Activated CD4-positive, alpha-beta T cell treated with anti-CD3 and anti-CD28 coated beads for 24 hours (primary cell): Measurements from ENCODE around the gene GRIK4.

Experiments
- DNase-seq, 2 donors: peaks; one replicate each; pipeline ENCODE4 v3.0.0-alpha.2; 2020; ENCODE audit warnings: low read depth in 2 of 2

The GRIK4 gene

DNA sequence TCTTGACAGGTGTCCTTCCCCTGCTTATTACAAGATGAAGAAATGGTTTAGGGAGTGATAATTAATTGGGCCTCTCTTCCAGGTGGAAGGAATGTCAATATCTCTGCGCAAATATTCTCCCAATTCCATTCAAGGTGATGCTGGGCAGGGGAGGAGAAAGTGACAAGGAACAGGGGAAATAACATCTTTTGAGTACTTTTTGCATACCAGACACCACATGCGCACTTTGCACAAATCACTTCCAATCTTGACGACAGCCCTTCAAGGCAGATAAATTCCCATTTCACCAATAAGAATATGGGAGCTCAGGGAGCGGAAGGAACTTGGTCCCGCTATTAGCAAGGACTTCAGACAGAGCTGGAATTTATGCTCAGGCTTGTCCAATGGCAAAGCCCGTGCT is 367.2 kb downstream of the GRIK4 start:
- DNase-seq: no peak

DNA sequence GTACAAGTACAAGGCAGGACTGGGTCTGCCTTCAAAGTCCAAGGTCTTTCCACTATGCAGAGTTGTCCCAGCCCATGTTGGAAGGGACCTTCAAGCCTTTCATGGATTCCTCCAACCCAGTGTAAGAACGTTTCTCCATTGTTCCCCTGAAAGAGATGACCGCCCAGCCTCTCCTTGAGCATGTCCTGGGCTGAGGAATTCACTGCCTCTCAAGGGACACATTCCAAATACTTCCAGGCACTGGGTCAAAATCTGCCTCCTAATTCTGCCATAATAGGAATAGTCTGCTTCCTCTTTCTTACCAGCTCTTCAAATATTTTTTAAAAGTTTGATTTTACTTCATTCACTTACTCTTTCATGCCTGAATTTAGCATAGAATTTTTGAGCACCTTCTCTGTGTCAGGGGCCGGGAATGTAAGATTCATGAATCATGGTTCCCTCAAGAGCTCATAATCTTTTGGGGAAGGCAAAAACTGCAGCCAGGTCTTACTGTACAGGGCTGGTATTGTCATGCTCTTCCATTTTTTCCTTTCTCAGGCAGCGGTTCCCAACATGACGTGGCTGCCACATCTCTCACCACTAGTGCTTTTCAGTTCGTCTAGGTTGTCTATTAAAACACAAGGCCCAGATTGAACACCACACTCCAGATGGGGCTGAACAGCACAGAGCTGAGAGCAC is 369.1 kb downstream of the GRIK4 start:
- DNase-seq: no peak

DNA sequence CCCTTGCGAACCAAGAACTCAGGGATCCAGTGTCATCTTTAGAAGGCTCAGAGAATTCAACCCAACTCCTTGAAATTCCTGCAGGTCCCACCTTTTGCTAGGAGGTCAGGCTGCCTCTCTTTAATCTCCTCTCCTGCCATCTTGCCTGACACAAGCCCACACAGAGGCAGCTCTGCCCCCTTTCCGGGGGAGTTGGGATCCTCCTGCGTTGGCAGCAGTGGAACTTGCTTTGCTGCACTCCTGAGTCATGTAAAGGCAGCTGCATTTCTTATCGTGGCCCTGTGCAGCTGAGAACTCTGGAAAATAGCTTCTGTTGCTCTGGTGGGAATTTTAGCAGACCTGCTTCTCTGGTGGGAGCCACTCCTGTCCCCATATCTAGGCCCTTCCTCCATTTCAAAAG is 370.0 kb downstream of the GRIK4 start:
- no peak for DNase-seq

DNA sequence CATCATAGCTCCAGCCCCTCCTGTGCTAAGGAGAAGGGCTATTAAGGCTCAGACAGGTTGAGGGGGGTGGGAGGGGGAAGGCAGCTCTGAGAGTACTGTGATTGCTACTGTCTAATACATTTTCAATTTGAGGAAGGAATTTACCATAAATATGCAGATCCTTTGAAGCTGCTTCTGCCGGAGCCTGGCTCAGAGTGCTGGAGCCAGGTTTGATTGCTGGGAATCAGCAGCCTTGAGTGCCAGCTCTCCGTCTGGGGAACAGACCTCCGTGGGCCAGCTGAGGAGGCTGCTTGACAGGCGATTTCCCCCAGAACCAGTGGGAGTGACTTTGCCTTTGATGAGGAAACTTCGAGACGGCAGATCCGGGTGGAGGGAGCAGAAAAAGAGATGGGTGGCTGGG is 370.6 kb downstream of the GRIK4 start:
- DNase-seq: no peak

DNA sequence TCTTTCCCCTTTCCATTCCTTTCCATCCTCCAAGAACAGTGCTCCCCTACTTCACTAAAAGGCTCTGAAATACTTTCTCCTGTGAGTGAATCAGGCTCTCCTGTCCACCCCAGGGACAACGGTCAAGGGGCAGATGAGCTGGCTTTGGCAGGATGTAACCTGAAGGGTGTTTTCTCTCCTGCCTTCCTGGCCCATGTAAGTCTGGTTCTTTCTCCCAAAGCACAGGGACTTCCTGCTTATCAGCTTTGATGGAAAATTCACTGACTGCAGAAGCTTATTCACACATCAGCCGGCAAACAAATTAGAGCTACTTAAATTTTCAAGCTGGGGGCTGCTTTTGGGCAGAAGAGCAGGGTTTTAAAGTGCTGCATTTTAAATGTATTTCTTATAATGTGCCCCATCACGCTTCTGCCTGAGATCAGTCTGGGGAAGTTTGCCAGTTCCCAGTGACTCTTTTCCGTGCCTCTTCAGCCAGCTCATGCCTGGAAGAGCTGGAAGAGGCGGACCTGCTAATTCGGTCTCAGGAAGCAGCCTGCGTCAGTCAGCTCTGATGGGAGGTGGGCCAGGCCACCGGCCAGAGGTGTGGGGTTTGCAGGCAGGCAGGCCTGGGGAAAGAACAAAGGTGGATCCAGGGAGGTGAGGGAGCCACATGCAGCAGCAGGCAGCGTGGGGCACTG is 372.0 kb downstream of the GRIK4 start:
- no peak for DNase-seq

DNA sequence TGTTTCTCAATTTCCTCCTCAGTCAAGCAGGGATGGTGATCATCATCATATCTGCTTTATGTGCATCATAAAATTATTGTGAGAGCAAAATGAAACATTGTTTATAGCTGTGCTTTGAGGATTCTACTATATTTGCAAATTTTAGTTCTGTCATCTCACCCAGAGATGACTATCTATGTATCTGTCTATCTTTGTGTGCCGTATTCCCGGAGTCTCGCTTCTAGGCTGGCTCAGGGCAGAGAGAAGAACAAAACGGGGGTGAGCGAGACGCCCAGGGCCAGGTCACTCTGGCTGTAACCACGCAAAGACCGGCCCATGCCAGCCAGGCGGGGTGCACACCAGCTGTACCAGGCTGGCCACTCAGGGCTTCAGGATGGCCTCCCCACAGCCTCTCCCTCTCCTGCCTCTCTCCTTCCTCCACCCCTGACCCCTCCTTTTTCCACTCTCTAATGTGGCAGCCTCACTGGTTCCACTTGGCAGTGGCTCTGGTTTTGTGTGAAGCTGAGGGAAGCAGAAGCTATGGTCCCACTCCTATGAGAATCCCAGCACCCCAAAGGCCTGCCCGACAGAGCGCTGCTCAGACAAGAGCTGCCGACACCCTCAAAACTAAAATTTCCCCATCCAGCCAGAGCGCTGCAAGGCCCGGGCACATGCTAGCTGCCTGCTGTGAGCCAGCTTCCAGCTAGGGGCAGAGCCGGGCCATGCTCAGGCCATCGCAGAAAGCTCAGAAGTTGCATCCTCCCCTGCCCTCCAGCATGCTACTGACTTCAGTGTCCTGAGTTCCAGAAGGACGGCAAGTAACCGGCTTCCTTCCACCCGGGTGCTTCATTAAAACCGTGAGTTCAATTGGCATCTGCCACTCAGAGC is 372.8 kb downstream of the GRIK4 start:
- no peak for DNase-seq

DNA sequence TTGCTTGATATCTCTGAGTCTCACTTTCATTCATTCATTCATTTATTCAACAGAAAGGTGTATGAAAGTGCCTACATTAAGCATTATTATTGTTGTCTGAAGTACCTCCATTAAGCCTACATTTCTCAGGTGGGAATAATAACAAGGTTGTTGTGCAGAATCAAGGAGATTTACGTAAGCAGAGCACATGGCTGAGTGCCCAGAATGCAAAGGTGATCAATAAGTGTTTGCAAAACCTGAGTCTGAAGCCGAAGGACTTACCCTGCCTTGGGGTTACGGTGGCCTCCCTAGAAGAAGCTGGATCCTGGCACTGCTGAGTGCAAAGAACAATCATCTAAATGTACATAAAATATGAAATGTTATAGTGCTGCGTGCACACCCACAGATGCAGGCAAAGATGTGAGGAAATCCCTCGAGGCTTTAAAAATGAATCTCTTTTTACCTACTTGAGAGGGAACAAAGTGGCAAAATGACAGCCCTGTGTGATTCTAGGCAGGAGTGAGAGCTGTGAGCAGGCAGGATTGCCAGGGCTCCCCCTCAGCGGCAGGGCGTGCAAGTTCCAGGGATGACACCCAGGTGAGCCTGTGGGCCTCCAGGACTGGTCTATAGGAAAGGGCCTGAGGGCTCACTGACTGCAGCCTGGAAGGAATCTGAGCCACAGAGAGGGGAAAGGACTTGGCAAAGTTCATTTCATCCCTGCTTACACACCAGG is 379.2 kb downstream of the GRIK4 start:
- no peak for DNase-seq

GRCh38 chr11:120893440-120894201 is 382.1 kb downstream of the GRIK4 start:
- DNase-seq: no peak

- DNase-seq: no peak
Measured at GRCh38 chr11:120894202-120894985, 382.8 kb downstream of the GRIK4 start.

DNA sequence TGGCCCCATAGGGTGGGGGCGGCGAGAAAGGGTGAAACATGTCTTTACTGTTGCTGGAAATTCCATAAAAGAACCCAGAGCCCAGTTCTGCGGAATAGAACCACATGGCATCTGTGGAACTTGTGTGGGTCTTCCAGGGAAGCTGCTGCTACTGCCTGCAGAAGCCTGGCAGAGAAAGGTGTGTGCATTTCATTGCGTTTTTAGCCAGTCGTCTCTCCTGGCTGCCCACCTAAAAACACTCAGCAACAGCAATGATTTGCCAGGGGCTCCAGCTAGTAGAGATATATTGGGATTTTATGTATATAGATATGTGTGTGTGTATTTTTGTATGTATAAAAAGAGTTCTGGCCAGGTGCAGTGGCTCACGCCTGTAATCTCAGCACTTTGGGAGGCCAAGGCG is 385.1 kb downstream of the GRIK4 start:
- DNase-seq: no peak

- no peak for DNase-seq
Measured at GRCh38 chr11:120898568-120898967, 387.0 kb downstream of the GRIK4 start.

GRCh38 chr11:120899720-120900119 is 388.2 kb downstream of the GRIK4 start:
- no peak for DNase-seq

DNA sequence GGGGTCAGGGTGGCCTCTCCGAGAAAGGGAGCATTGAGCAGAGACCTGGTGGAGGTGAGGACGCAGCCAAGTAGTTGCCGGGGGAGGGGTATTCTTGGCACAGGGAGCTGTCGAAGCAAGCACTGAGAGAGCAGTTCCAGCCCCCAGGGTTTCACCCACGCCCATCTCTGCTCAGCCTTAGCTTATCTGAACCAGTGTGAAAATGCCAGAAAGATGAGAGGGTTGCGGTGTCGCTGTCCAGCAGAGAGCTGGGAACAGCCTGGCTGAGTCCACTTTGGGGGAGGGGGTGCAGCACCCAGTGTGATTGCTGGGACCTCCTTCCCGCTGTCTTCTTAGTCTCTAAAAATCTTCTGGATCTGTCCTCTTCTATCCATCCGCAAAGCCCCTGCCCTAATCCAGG is 389.1 kb downstream of the GRIK4 start:
- DNase-seq: no peak

GRCh38 chr11:120903686-120904085 is 392.1 kb downstream of the GRIK4 start:
- no peak for DNase-seq

DNA sequence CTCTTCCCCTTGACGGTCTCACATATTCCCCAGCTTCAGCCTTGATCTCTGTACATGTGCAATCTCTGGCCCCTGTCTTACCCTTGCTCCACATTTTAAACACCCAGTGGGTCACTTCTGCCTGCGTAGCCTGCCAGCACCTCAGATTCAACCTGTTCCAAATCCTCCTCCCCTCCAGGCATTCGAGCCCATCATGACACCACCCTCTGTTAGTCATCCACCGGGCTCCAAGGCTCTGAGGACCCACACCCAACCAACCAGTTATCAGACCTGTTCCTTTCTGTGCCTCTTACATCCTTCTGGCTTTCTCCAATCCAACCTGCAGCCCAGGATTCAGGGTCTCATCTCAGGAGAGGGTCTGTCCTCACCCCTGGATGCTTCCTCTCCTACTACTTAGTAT is 392.6 kb downstream of the GRIK4 start:
- DNase-seq: no peak

DNA sequence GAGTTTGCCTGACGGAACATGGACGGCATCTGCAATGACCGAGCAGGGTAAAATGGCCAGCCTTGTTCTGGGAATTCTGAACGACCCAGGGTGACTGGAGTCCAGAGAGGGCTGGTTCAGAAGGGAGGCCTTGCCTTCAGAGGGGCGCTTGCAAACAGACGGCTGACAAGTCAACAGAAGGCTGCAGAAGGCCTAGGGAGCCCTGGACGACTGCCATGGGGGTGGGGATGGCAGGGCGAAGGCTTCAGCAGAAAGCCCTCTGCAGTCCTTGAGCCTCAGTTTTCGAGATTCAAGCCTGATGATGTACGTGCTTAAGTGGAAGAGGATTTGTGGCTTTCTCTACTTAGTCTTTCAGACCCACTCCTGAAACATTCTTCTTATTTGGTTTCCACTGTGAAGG is 395.2 kb downstream of the GRIK4 start:
- no peak for DNase-seq

- DNase-seq: no peak
Measured at GRCh38 chr11:120907971-120908370, 396.4 kb downstream of the GRIK4 start.

DNA sequence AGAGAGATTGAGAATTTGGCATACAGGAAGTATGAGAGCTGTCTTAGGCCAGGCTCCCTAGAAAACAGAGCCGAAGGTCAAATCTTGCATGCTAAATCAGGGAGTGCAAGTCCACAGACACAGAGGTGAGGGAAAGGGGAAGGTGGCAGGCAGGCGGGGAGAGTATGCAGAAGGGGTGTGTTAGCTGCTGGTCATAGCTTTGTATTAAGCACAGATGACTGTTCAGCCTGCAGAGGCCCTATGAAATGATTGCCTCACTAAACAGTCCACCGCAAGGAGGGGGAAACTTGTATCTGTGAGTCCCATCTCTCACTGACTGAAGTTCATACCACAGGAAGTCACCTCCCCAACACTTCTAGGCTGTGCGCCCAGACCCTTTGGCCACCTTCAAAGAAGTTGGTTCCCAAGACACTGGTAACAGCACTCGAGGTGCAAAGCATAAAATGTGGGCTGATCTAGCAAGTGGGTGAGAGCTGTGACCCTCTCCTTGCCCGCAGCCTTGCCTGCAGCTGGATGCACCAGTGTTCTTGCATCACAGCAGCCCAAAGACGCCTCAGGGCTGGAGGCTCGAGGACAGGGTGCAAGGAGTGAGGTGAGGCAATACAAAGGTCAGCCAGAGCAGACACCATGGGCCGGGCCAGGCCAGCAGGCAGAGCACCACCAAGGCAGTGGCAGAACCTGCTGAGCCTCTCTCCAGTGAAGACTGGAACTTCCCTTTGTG is 397.1 kb downstream of the GRIK4 start:
- DNase-seq: no peak

DNA sequence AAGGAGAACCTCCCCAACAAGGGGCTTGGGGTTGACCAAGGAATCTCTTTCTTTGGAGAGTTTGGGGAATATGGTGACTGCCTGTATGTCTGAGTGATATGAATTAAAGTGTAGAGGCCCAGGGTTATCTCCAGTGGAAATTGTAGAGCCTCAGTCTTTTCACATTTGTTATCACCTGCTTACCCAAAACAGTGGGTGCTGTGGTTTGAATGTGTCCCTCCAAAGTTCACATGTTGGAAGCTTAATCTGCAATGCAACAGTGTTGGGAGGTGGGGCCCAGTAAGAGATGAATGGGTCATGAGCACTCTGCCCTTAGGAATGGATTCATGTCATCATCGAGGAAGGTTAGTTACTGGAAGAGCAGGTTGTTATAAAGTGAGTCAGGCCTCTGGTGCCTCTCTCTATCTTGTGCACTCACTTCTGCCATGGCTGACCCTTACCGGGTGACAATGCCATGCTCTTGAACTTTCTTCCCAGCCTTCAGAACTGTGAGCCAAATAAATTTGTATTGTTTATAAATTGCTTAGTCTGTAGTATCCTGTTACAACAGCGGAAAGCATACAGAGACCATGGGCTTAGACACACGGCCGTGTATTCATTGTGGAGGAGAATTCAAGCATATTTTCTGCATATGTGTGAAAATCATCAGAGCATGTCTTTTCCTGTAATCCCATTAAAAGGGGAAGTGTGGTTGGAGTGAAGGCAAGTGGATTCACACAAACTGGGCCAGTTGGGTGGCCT is 398.3 kb downstream of the GRIK4 start:
- DNase-seq: no peak
